IPS-18c (cell line): Measurements from ENCODE around the gene SLC2A9.

ENCODE experiments used
- H3K4me3 ChIP-seq: 2 replicates; pipeline ENCODE4 v1.7.0; 2013; ENCODE audit warnings: low read depth, mild to moderate bottlenecking, low read length, moderate library complexity; ENCODE audit not compliant: insufficient read depth
- H3K9me3 ChIP-seq: one replicate; pipeline ENCODE4 v1.6.1; 2013; ENCODE audit warnings: mild to moderate bottlenecking, low read length, moderate library complexity; ENCODE audit not compliant: control insufficient read depth, insufficient read depth

Gene SLC2A9

GRCh38 chr4:9861561-9861960 is 159.7 kb downstream of the SLC2A9 start:
- H3K4me3 ChIP-seq = no peak overlapping the region
- no peaks in the 10 kb centered on the region for H3K9me3 ChIP-seq

GRCh38 chr4:9859810-9860209 is 161.5 kb downstream of the SLC2A9 start:
- Histone ChIP-seq H3K4me3 (no peak overlapping the region), H3K9me3 (no peaks in the 10 kb centered on the region)

GRCh38 chr4:9849538-9849920 is 171.8 kb downstream of the SLC2A9 start:
- Histone ChIP-seq H3K9me3 (no peaks in the 10 kb centered on the region), H3K4me3 (no peak overlapping the region)

- Histone ChIP-seq H3K9me3 (no peaks in the 10 kb centered on the region), H3K4me3 (no peak overlapping the region)
These were observed 173.1 kb downstream of the SLC2A9 start for GRCh38 chr4:9847968-9848748.

GRCh38 chr4:9845791-9846493 is 175.4 kb downstream of the SLC2A9 start:
- no peaks in the 10 kb centered on the region for H3K9me3 ChIP-seq
- H3K4me3 ChIP-seq = no peak overlapping the region

- no peak overlapping the region for H3K4me3 ChIP-seq
- peaks cover 2% of the 10 kb centered on the region for H3K9me3 ChIP-seq
These were observed 180.2 kb downstream of the SLC2A9 start for GRCh38 chr4:9841072-9841471.

- H3K4me3 ChIP-seq = no peak overlapping the region
- peaks cover 2% of the 10 kb centered on the region for H3K9me3 ChIP-seq
These were observed 185.9 kb downstream of the SLC2A9 start for GRCh38 chr4:9835430-9835829.

- Histone ChIP-seq H3K9me3 (peaks cover 2% of the 10 kb centered on the region), H3K4me3 (no peak overlapping the region)
These were observed 187.9 kb downstream of the SLC2A9 start for GRCh38 chr4:9833421-9833820.

GRCh38 chr4:9832640-9833039 is 188.7 kb downstream of the SLC2A9 start:
- Histone ChIP-seq H3K4me3 (no peak overlapping the region), H3K9me3 (no peaks in the 10 kb centered on the region)

GRCh38 chr4:9826551-9826950 is 194.7 kb downstream of the SLC2A9 start:
- no peak overlapping the region for H3K4me3 ChIP-seq
- no peaks in the 10 kb centered on the region for H3K9me3 ChIP-seq

- no peaks in the 10 kb centered on the region for H3K9me3 ChIP-seq
- H3K4me3 ChIP-seq = no peak overlapping the region
These were observed 196.2 kb downstream of the SLC2A9 start for GRCh38 chr4:9825049-9825448.

GRCh38 chr4:9820343-9820742 is 201.0 kb downstream of the SLC2A9 start:
- H3K4me3 ChIP-seq = no peak overlapping the region

GRCh38 chr4:9816285-9816684 is 205.0 kb downstream of the SLC2A9 start:
- Histone ChIP-seq H3K4me3 (no peak overlapping the region), H3K9me3 (no peaks in the 10 kb centered on the region)

More at GRCh38 chr4:9820343-9820742, 201.0 kb downstream of the SLC2A9 start:
- H3K9me3 ChIP-seq = no peaks in the 10 kb centered on the region

- H3K9me3 ChIP-seq = no peaks in the 10 kb centered on the region
These were observed 208.6 kb downstream of the SLC2A9 start for GRCh38 chr4:9812501-9813340.

GRCh38 chr4:9811806-9812205 is 209.5 kb downstream of the SLC2A9 start:
- Histone ChIP-seq H3K4me3 (no peak overlapping the region), H3K9me3 (no peaks in the 10 kb centered on the region)

More at GRCh38 chr4:9812501-9813340, 208.6 kb downstream of the SLC2A9 start:
- no peak overlapping the region for H3K4me3 ChIP-seq

- no peak overlapping the region for H3K4me3 ChIP-seq
- H3K9me3 ChIP-seq = no peaks in the 10 kb centered on the region
These were observed 213.2 kb downstream of the SLC2A9 start for GRCh38 chr4:9808077-9808476.

- Histone ChIP-seq H3K4me3 (no peak overlapping the region), H3K9me3 (no peaks in the 10 kb centered on the region)
These were observed 216.4 kb downstream of the SLC2A9 start for GRCh38 chr4:9804918-9805317.

GRCh38 chr4:9800848-9801247 is 220.4 kb downstream of the SLC2A9 start:
- Histone ChIP-seq H3K9me3 (no peaks in the 10 kb centered on the region), H3K4me3 (no peak overlapping the region)
